Endodermal cell (in vitro differentiated cells): Measurements from ENCODE around the gene PRMT5. TPM values are rescaled to one million over a fixed set of nuclear protein-coding genes. Genes with fewer than 3 reads are reported as not detected.
A peak's percentile ranks its signal among the peaks of the same experiment; 100 is the strongest.

Experiments
- DNase-seq: peaks from one replicate; pipeline ENCODE4 v3.0.0-alpha.2; 2017
- H3K27ac ChIP-seq: 2 replicates; pipeline ENCODE4 v1.5.1; 2013; ENCODE audit warnings: mild to moderate bottlenecking, low read depth, low read length, moderate library complexity
- H3K27me3 ChIP-seq: 2 replicates; pipeline ENCODE4 v1.6.1; 2013; ENCODE audit warnings: mild to moderate bottlenecking, low read length, moderate library complexity; ENCODE audit not compliant: insufficient read depth, control insufficient read depth, poor library complexity, severe bottlenecking
- H3K36me3 ChIP-seq: 2 replicates; pipeline ENCODE4 v1.7.0; 2013; ENCODE audit warnings: mild to moderate bottlenecking, low read length, moderate library complexity; ENCODE audit not compliant: control insufficient read depth, insufficient read depth
- H3K4me1 ChIP-seq: one replicate; pipeline ENCODE4 v1.7.0; 2013; ENCODE audit warnings: low read length; ENCODE audit not compliant: control insufficient read depth, insufficient read depth
- H3K4me3 ChIP-seq: 2 replicates; pipeline ENCODE4 v1.5.1; 2013; ENCODE audit warnings: mild to moderate bottlenecking, low read length, moderate library complexity
- H3K9ac ChIP-seq: 2 replicates; pipeline ENCODE4 v1.6.1; 2013; ENCODE audit warnings: mild to moderate bottlenecking, low read length, moderate library complexity; ENCODE audit not compliant: poor library complexity, severe bottlenecking; ENCODE audit errors: extremely low read depth
- H3K9me3 ChIP-seq: 2 replicates; pipeline ENCODE4 v1.6.1; 2013; ENCODE audit warnings: mild to moderate bottlenecking, low read length, moderate library complexity; ENCODE audit not compliant: control insufficient read depth
- H3K27ac Mint-ChIP-seq: 2 replicates; pipeline ENCODE4 v1.8.0; 2020; ENCODE audit warnings: mixed read lengths
- H3K27me3 Mint-ChIP-seq: 2 replicates; pipeline ENCODE4 v1.8.0; 2021; ENCODE audit warnings: mild to moderate bottlenecking, mixed read lengths; ENCODE audit not compliant: insufficient read depth
- H3K36me3 Mint-ChIP-seq: 2 replicates; pipeline ENCODE4 v1.8.0; 2020; ENCODE audit warnings: low read depth, mixed read lengths
- H3K4me1 Mint-ChIP-seq: 2 replicates; pipeline ENCODE4 v1.8.0; 2020; ENCODE audit warnings: mixed read lengths
- H3K4me3 Mint-ChIP-seq: 2 replicates; pipeline ENCODE4 v1.8.0; 2020; ENCODE audit warnings: mild to moderate bottlenecking, moderate library complexity, mixed read lengths
- H3K9me3 Mint-ChIP-seq: 2 replicates; pipeline ENCODE4 v1.8.0; 2020; ENCODE audit warnings: mild to moderate bottlenecking, mixed read lengths
- WGBS, 2 experiments: methylation state at CpG; one replicate each; pipeline versions ENCODE4 v1.1.5 to v1.1.7; 2013; ENCODE audit warnings: missing lambda C conversion rate in 2 of 2, mixed read lengths in 1 of 2; ENCODE audit not compliant: insufficient coverage in 1 of 2, insufficient read length in 1 of 2; 5-methylcytosine and 5-hydroxymethylcytosine counted together
- total RNA-seq, 2 donors: library from RNA; stranded (reverse); fragmentation: NEBNext Ultra II Directional in 1 of 2; extraction: Animal tissue kit (Norgen Biotek cat#: 25700) in 1 of 2; gene quantifications; 2 replicates in 1 of 2; 3 replicates in 1 of 2; pipeline ENCODE4 v1.2.1, GENCODE V29; 2021
- TF ChIP-seq, protein P1 (sequence below): fragments of 200-600 bp; sonication (generic); conservative IDR thresholded peaks from 2 replicates; pipeline ENCODE4 v1.5.0; 2021; ENCODE audit warnings: antibody characterized with exemption, mild to moderate bottlenecking

Gene PRMT5
- total RNA-seq, 2 donors from 2014 or later = 111 to 112 TPM

DNA sequence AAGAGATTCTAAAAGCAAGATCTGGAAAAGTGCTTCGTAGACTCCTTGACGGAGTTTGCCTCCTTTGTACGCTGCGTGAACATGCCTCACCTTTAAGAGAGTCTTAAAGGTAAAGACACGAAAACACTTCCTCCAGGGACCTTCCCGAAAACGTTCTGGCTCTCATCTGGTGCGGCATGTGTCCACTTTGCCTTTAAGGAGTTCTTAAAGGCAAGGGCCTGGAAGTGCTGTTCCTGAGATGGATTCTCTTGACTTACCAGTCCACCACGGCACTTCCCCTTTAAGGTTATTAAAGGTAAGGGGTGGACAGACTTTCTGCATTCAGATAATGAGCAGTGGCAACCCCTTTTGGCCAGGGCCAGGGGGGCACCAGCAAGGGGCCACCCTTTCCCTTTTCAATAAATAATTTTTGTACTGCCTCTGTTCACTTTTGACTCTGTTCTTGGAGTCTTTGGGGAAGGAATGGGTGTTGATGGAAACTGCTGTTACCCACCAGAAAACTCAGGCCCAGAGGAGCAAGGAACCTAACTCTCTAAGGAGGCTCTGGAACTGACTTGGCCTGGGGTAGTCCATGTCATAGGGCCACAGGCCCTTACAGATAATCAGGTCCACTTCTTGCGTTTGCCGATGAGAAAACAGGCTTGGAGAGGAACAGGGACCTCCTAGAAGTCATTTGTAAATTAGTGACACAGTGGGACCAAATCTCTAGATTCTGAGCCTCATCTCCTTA is 41.8 kb downstream of the PRMT5 start:
- TF ChIP-seq, protein P1, sequence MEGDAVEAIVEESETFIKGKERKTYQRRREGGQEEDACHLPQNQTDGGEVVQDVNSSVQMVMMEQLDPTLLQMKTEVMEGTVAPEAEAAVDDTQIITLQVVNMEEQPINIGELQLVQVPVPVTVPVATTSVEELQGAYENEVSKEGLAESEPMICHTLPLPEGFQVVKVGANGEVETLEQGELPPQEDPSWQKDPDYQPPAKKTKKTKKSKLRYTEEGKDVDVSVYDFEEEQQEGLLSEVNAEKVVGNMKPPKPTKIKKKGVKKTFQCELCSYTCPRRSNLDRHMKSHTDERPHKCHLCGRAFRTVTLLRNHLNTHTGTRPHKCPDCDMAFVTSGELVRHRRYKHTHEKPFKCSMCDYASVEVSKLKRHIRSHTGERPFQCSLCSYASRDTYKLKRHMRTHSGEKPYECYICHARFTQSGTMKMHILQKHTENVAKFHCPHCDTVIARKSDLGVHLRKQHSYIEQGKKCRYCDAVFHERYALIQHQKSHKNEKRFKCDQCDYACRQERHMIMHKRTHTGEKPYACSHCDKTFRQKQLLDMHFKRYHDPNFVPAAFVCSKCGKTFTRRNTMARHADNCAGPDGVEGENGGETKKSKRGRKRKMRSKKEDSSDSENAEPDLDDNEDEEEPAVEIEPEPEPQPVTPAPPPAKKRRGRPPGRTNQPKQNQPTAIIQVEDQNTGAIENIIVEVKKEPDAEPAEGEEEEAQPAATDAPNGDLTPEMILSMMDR = no peak
- H3K27me3 ChIP-seq = peaks cover 4% of the 10 kb centered on the region
- H3K27ac ChIP-seq = peak overlapping the region; percentile 97
- DNase-seq = peak; percentile 89
- H3K4me3 Mint-ChIP-seq = peak overlapping the region; percentile 80
- H3K4me3 ChIP-seq = peak overlapping the region; percentile 93
- H3K27ac Mint-ChIP-seq = peak overlapping the region; percentile 99
- H3K27me3 Mint-ChIP-seq = peaks cover 26% of the 10 kb centered on the region
- H3K9me3 Mint-ChIP-seq = peaks cover 2% of the 10 kb centered on the region
- H3K9ac ChIP-seq = peak overlapping the region; percentile 83
- H3K4me1 ChIP-seq = peaks cover 19% of the 10 kb centered on the region
- WGBS, 2 experiments = 6 to 25% methylated on average over 6 to 11 of the region's 11 CpGs
- peaks cover 19% of the 10 kb centered on the region for H3K4me1 Mint-ChIP-seq
- H3K36me3 ChIP-seq = no peaks in the 10 kb centered on the region
- H3K9me3 ChIP-seq = no peaks in the 10 kb centered on the region
- H3K36me3 Mint-ChIP-seq = peaks cover 3% of the 10 kb centered on the region

DNA sequence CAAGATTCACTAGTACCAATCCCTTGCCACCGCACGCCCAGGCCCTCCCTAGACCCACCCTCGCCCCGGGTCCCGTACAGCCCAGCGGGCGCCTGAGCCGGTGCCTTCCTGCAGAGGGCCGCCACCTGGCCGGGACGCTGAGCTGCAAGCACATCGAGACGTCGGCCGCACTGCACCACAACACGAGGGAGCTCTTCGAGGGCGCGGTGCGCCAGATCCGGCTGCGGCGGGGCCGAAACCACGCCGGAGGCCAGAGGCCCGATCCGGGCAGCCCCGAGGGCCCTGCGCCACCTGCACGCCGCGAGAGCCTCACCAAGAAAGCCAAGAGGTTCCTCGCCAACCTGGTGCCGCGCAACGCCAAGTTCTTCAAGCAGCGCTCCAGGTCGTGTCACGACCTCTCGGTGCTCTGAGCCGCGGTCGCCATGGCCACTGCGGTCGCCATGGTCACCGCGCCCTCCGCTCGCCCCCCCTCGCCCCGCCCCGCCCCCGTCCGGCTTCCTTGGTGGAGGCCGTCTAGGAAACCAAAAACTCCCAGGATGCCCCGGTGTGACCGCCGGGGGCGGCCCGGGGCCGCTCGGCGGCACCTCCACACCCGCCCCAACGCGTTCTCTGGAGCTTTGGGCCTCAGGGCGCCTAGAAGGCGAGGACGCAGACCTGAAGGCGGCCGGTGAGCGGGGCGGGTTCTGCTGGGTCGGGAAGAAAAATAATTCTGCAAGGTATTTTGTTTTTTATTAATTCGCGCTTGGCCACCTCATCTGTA is 42.5 kb downstream of the PRMT5 start:
- TF ChIP-seq, protein P1 = peak; percentile 47
- Histone ChIP-seq H3K4me3 (peak overlapping the region; percentile 93), H3K36me3 (no peaks in the 10 kb centered on the region), H3K9me3 (no peaks in the 10 kb centered on the region), H3K27ac (peak overlapping the region; percentile 97), H3K27me3 (peaks cover 4% of the 10 kb centered on the region), H3K4me1 (peaks cover 22% of the 10 kb centered on the region), H3K9ac (peak overlapping the region; percentile 83)
- Mint-ChIP-seq H3K27me3 (peaks cover 26% of the 10 kb centered on the region), H3K27ac (peak overlapping the region; percentile 99), H3K9me3 (peaks cover 2% of the 10 kb centered on the region), H3K4me3 (peak overlapping the region; percentile 80), H3K36me3 (peaks cover 3% of the 10 kb centered on the region), H3K4me1 (peaks cover 27% of the 10 kb centered on the region)
- WGBS, 2 experiments = 5 to 6% methylated on average over 18 to 77 of the region's 77 CpGs
- DNase-seq = peak; percentile 94

DNA sequence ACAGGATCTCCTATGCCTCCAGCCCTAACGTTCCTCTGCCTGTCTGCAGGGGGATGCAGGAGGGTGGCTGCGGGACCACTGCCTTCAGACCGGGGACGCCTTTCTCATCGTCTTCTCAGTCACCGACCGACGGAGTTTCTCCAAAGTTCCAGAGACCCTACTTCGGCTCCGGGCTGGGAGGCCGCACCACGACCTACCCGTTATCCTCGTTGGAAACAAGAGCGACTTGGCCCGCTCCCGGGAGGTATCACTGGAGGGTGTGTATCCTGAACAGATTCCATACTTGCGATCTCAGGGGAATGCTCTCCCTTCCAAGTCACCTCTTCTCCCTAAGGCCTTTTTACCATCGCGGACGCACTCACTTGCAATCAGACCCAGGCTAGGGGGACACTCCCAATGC is 43.2 kb downstream of the PRMT5 start:
- peaks cover 26% of the 10 kb centered on the region for H3K27me3 Mint-ChIP-seq
- Histone ChIP-seq H3K36me3 (no peaks in the 10 kb centered on the region), H3K9ac (no peak overlapping the region), H3K4me3 (peak overlapping the region; percentile 93), H3K4me1 (peaks cover 22% of the 10 kb centered on the region), H3K27ac (no peak overlapping the region), H3K9me3 (no peaks in the 10 kb centered on the region), H3K27me3 (peaks cover 4% of the 10 kb centered on the region)
- H3K4me1 Mint-ChIP-seq = peaks cover 30% of the 10 kb centered on the region
- H3K9me3 Mint-ChIP-seq = peaks cover 2% of the 10 kb centered on the region
- peak overlapping the region; percentile 79 for H3K27ac Mint-ChIP-seq
- TF ChIP-seq, protein P1 = no peak
- DNase-seq = no peak
- peak overlapping the region; percentile 80 for H3K4me3 Mint-ChIP-seq
- 91 to 95% methylated on average over 21 of the region's 21 CpGs for WGBS, 2 experiments
- H3K36me3 Mint-ChIP-seq = peaks cover 3% of the 10 kb centered on the region
